MCF 10A (cell line): ENCODE results near the gene TMTC4. TPM values are rescaled to one million over a fixed set of nuclear protein-coding genes. Genes with fewer than 3 reads are reported as not detected.

ENCODE experiments used
- BruUV-seq: library from RNA; stranded (reverse); fragments of 400-500 nt; replicated peaks from 2 replicates; lab custom pipeline; 2021; lab: Mats Ljungman, UMichigan
- CTCF ChIA-PET: fragments of 300-600 bp; sonication (Branson Sonifier 250); formaldehyde crosslinking; extraction: SDS; loops from one replicate; lab custom pipeline; 2021; ENCODE audit warnings: antibody characterized with exemption, inconsistent platforms; lab: Yijun Ruan, JAX
- POLR2A ChIA-PET: fragments of 300-600, 350-650 bp; sonication (Branson Sonifier 250); formaldehyde crosslinking; extraction: SDS; loops from one replicate; lab custom pipeline; 2020; ENCODE audit warnings: antibody characterized with exemption, inconsistent platforms; lab: Yijun Ruan, JAX
- DNase-seq: peaks from one replicate; pipeline ENCODE4 v3.0.0-alpha.2; 2018; ENCODE audit not compliant: unreplicated experiment
- H3K27ac Mint-ChIP-seq: one replicate; pipeline ENCODE4 v1.8.0; 2022; ENCODE audit warnings: mild to moderate bottlenecking, low read depth, mixed read lengths; ENCODE audit not compliant: unreplicated experiment
- H3K27me3 Mint-ChIP-seq: one replicate; pipeline ENCODE4 v1.8.0; 2022; ENCODE audit warnings: mixed read lengths; ENCODE audit not compliant: insufficient read depth, unreplicated experiment
- H3K36me3 Mint-ChIP-seq: one replicate; pipeline ENCODE4 v1.8.0; 2022; ENCODE audit warnings: mild to moderate bottlenecking, moderate library complexity, mixed read lengths; ENCODE audit not compliant: insufficient read depth, unreplicated experiment
- H3K4me1 Mint-ChIP-seq: one replicate; pipeline ENCODE4 v1.8.0; 2022; ENCODE audit warnings: mixed read lengths; ENCODE audit not compliant: insufficient read depth, unreplicated experiment
- H3K4me3 Mint-ChIP-seq: one replicate; pipeline ENCODE4 v1.8.0; 2022; ENCODE audit warnings: mild to moderate bottlenecking, moderate library complexity, mixed read lengths; ENCODE audit not compliant: unreplicated experiment
- H3K9me3 Mint-ChIP-seq: one replicate; pipeline ENCODE4 v1.8.0; 2022; ENCODE audit warnings: mixed read lengths; ENCODE audit not compliant: unreplicated experiment
- intact Hi-C: fragments of 100-400 bp; cut with micrococcal nuclease; formaldehyde crosslinking; loops from 2 replicates; pipeline ENCODE4 v1.14.1; 2022
- total RNA-seq: library from RNA; stranded (reverse); gene quantifications from 2 replicates; pipeline ENCODE4 v1.2.3, GENCODE V29; 2022
- TF ChIP-seq, protein P1 (sequence below): fragments of 200-600 bp; IDR thresholded peaks from one replicate; pipeline ENCODE4 v1.8.0; 2022; ENCODE audit warnings: antibody characterized with exemption, mild to moderate bottlenecking; ENCODE audit not compliant: unreplicated experiment

The TMTC4 gene
- total RNA-seq, 1 experiment from 2014 or later, result 10.8 TPM

DNA sequence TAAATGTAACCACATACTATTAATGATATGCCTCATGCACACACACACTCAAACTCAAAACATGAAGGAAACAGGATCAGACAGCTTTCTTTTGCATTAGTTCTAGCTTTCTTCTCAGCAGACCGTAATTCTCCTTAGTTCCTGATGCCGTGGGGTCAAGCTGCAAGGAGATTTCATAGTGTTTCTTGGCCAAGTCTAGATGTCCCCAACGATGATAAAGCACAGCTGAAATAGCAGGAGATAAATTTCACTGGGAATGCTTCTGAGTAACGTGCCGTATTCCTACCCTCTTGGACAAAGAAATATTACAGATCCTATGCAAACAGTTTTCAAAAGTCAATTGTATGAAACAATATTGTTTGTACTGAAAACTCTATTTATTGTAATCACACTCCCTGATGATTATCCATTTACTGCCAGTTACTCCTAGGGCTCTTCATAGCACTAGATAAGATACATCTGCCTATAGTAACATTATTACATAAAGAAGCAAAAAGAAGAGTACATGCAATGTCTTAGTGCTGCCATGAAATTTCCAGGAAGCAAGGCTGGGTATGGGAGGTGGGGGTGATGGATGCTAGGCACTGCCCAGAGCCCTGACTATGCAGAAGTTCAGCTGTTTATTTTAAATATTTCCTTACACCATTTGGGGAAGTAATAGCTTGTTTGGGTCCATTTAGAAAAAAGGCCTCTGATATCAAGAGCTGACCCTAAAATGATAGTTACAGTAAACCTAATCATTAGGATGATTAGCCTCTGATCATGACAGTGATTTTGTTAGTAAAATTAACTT is 69.5 kb downstream of the TMTC4 start:
- POLR2A ChIA-PET, result interaction anchor here (0.6 kb wide), 1 partner anchor 127 kb away, joined by 3 read pairs; no protein-coding TSS in a partner anchor
- Mint-ChIP-seq H3K9me3 (no peaks in the 10 kb centered on the region), H3K4me1 (no peaks in the 10 kb centered on the region), H3K27me3 (no peaks in the 10 kb centered on the region), H3K27ac (no peak overlapping the region), H3K4me3 (no peak overlapping the region), H3K36me3 (peaks cover 17% of the 10 kb centered on the region)
- CTCF ChIA-PET, result interaction anchor here (0.6 kb wide), 1 partner anchor 16 kb away, joined by 3 read pairs; no protein-coding TSS in a partner anchor
- DNase-seq, result no peak
- TF ChIP-seq, protein P1, sequence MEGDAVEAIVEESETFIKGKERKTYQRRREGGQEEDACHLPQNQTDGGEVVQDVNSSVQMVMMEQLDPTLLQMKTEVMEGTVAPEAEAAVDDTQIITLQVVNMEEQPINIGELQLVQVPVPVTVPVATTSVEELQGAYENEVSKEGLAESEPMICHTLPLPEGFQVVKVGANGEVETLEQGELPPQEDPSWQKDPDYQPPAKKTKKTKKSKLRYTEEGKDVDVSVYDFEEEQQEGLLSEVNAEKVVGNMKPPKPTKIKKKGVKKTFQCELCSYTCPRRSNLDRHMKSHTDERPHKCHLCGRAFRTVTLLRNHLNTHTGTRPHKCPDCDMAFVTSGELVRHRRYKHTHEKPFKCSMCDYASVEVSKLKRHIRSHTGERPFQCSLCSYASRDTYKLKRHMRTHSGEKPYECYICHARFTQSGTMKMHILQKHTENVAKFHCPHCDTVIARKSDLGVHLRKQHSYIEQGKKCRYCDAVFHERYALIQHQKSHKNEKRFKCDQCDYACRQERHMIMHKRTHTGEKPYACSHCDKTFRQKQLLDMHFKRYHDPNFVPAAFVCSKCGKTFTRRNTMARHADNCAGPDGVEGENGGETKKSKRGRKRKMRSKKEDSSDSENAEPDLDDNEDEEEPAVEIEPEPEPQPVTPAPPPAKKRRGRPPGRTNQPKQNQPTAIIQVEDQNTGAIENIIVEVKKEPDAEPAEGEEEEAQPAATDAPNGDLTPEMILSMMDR, result no peak
- intact Hi-C loops, result no loop called here
- no TSS peak for BruUV-seq

DNA sequence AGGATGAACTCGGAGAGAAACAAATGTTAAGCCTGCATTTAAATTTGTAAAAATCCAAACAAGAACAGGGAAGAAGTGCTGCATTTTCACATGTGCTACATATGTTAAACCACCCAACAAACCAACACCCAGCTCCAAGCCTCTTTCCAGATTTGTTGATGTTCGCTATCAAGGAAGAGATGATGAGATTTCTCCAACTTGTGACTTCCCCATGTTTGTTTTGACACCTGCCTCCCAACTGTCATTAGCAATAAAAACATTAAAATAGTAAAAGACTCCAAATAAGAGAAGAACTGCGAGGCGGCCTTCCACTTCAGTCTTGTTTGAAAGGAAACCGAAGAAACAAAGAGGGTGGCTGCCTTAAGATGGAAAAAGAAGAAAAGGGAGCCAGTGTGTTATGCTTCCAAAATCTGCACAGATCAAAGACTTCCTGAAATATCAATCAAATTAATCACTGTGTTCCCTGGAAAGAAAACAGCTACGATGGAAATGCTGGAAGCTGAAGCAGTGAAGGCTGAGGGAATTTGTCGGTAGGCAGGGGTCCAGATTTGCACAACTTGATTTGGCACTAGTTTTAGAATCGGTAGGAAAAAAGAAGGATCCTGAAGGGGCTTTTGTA is 72.0 kb downstream of the TMTC4 start:
- Mint-ChIP-seq H3K27me3 (no peaks in the 10 kb centered on the region), H3K9me3 (no peaks in the 10 kb centered on the region), H3K4me1 (no peaks in the 10 kb centered on the region), H3K36me3 (peaks cover 16% of the 10 kb centered on the region), H3K27ac (no peak overlapping the region), H3K4me3 (no peak overlapping the region)
- ChIA-PET CTCF (interaction anchor here (0.8 kb wide), 2 partner anchors 30 to 290 kb away, joined by 4 to 7 read pairs; no protein-coding TSS in a partner anchor), POLR2A (no interaction called here)
- DNase-seq, result no peak
- TF ChIP-seq, protein P1, result no peak
- intact Hi-C loops, result no loop called here
- no TSS peak for BruUV-seq

DNA sequence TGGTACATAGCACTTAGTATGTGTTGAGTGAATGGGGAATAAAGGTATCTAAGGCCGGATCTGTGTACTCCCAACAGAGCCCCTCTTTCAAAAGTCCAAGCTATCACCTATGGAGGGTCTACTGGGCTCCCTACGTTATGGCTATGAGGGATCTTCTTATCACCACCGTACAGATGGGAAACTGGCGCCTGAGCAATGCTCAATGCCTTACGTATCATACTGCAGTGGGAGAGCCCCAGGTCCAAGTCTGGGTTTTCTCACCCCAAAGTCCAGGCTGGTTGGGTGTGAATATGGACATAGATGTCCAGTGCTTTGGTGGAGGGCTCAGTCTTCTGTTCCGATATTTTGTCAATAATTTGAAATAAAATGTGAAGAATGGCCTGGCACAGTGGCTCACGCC is 72.9 kb downstream of the TMTC4 start:
- no peak for DNase-seq
- POLR2A ChIA-PET, result no interaction called here
- H3K27me3 Mint-ChIP-seq, result no peaks in the 10 kb centered on the region
- no TSS peak for BruUV-seq
- no peaks in the 10 kb centered on the region for H3K4me1 Mint-ChIP-seq
- intact Hi-C loops, result no loop called here
- H3K9me3 Mint-ChIP-seq, result no peaks in the 10 kb centered on the region
- H3K36me3 Mint-ChIP-seq, result peaks cover 11% of the 10 kb centered on the region
- H3K4me3 Mint-ChIP-seq, result no peak overlapping the region
- no peak overlapping the region for H3K27ac Mint-ChIP-seq
- CTCF ChIA-PET, result no interaction called here
- TF ChIP-seq, protein P1, result no peak

DNA sequence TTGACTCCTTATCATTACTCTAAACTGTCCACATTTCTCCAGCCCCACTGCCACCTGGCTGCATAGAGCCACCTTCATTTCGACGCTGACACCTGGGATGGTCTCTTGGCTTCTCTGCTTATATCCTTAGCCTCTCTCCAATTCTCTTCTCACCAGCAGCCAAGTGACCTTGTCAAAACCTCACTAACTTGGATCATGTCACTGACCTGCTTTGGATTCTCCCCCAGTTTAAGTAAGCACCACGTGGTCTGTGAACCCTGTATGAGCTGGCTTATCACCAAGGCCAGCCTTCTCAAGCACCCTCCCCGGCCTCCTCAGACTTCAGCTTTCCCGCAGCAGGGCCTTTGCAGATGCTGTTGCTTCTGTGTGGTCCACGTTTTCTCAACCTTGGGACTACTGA is 73.7 kb downstream of the TMTC4 start:
- H3K9me3 Mint-ChIP-seq, result no peaks in the 10 kb centered on the region
- no peaks in the 10 kb centered on the region for H3K4me1 Mint-ChIP-seq
- POLR2A ChIA-PET, result no interaction called here
- TF ChIP-seq, protein P1, result no peak
- H3K27ac Mint-ChIP-seq, result no peak overlapping the region
- no TSS peak for BruUV-seq
- no peaks in the 10 kb centered on the region for H3K27me3 Mint-ChIP-seq
- DNase-seq, result no peak
- H3K36me3 Mint-ChIP-seq, result peaks cover 11% of the 10 kb centered on the region
- no peak overlapping the region for H3K4me3 Mint-ChIP-seq
- intact Hi-C loops, result no loop called here
- CTCF ChIA-PET, result interaction anchor here (0.7 to 0.8 kb wide), 2 partner anchors 41 to 969 kb away, joined by 3 read pairs; no protein-coding TSS in a partner anchor
